OCI-LY3 (cell line): Measurements from ENCODE around the gene RAD21L1.

ENCODE experiments used
- H2AFZ ChIP-seq: fragments of 200-600, 300-600 bp; shearing (Covaris generic); 2 replicates; pipeline ENCODE4 v1.6.0; 2014; ENCODE audit warnings: antibody characterized with exemption, low read depth, low read length
- H3K27ac ChIP-seq: fragments of 200-600, 300-600 bp; sonication (generic); 2 replicates; pipeline ENCODE4 v1.5.1; 2014; ENCODE audit warnings: mild to moderate bottlenecking, low read length, moderate library complexity, mixed read lengths
- H3K27me3 ChIP-seq: fragments of 200-600, 300-600 bp; sonication (generic); 2 replicates; pipeline ENCODE4 v1.6.1; 2014; ENCODE audit warnings: low read depth, low read length, mixed read lengths
- H3K36me3 ChIP-seq: fragments of 200-600, 300-600 bp; sonication (generic); replicated peaks from 2 replicates; pipeline ENCODE3; 2014; ENCODE audit warnings: low read depth, low read length, mixed read lengths
- H3K4me1 ChIP-seq: fragments of 300-600, 200-600 bp; sonication (generic); 2 replicates; pipeline ENCODE4 v1.6.1; 2014; ENCODE audit warnings: low read length, mixed read lengths
- H3K4me2 ChIP-seq: fragments of 200-600, 300-600 bp; sonication (generic); 2 replicates; pipeline ENCODE4 v1.6.1; 2014; ENCODE audit warnings: low read length, mixed read lengths
- H3K4me3 ChIP-seq: fragments of 300-600, 200-600 bp; sonication (generic); 2 replicates; pipeline ENCODE4 v1.5.1; 2014; ENCODE audit warnings: antibody characterized with exemption, mild to moderate bottlenecking, low read length, moderate library complexity
- H3K79me2 ChIP-seq: fragments of 300-600, 200-600 bp; shearing (Covaris generic); 2 replicates; pipeline ENCODE4 v1.6.1; 2014; ENCODE audit warnings: mild to moderate bottlenecking, low read length, mixed read lengths
- H3K9ac ChIP-seq: fragments of 300-600, 200-600 bp; shearing (Covaris generic); 2 replicates; pipeline ENCODE4 v1.6.0; 2014; ENCODE audit warnings: mild to moderate bottlenecking, low read length, moderate library complexity
- H3K9me3 ChIP-seq: fragments of 200-600, 300-600 bp; shearing (Covaris generic); 2 replicates; pipeline ENCODE4 v1.6.1; 2014; ENCODE audit warnings: low read length, mixed read lengths; ENCODE audit not compliant: insufficient read depth
- H4K20me1 ChIP-seq: fragments of 200-600, 300-600 bp; sonication (generic); 2 replicates; pipeline ENCODE4 v1.6.1; 2016; ENCODE audit warnings: low read length, mixed read lengths; ENCODE audit not compliant: insufficient read depth
- EZH2phosphoT487 ChIP-seq: fragments of 200-600 bp; shearing (Covaris generic); IDR thresholded peaks from 2 replicates; pipeline ENCODE4 v1.6.1; 2018; ENCODE audit warnings: antibody characterized with exemption, mixed run types, low read depth
- TF ChIP-seq, protein P1 (sequence below): fragments of 200-600, 300-600 bp; sonication (generic); IDR thresholded peaks from 2 replicates; pipeline ENCODE4 v1.5.1; 2014; ENCODE audit warnings: antibody characterized with exemption, low read length, low read depth

Gene RAD21L1

GRCh38 chr20:1232286-1233111 lies 6.7 kb downstream of the RAD21L1 start:
- Histone ChIP-seq H2AFZ (no peak overlapping the region), H3K36me3 (no peaks in the 10 kb centered on the region)
- no peak for TF ChIP-seq EZH2phosphoT487
- TF ChIP-seq, protein P1, sequence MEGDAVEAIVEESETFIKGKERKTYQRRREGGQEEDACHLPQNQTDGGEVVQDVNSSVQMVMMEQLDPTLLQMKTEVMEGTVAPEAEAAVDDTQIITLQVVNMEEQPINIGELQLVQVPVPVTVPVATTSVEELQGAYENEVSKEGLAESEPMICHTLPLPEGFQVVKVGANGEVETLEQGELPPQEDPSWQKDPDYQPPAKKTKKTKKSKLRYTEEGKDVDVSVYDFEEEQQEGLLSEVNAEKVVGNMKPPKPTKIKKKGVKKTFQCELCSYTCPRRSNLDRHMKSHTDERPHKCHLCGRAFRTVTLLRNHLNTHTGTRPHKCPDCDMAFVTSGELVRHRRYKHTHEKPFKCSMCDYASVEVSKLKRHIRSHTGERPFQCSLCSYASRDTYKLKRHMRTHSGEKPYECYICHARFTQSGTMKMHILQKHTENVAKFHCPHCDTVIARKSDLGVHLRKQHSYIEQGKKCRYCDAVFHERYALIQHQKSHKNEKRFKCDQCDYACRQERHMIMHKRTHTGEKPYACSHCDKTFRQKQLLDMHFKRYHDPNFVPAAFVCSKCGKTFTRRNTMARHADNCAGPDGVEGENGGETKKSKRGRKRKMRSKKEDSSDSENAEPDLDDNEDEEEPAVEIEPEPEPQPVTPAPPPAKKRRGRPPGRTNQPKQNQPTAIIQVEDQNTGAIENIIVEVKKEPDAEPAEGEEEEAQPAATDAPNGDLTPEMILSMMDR = no peak

DNA sequence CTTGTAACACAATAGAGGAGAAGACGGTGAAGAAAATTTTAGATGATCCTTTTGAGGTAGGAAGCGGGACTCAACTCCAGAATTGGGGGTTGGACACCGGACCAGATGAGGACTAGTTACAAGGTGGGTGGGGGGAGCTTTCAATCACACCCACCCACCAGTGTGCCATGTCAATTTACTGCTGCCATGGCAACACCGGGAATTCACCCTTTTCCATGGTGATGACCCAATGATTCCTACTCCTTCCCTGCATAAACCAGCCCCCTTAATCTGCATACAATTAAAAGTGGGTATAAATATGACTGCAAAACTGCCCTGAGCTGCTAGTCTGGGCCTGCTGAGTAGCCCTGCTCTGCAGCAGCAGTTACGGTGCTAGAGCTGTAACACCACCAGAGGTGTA lies 14.7 kb downstream of the RAD21L1 start:
- TF ChIP-seq EZH2phosphoT487 = no peak
- TF ChIP-seq, protein P1 = no peak
- Histone ChIP-seq H3K4me1 (no peaks in the 10 kb centered on the region), H3K27ac (no peak overlapping the region)

More at GRCh38 chr20:1232286-1233111, 6.7 kb downstream of the RAD21L1 start:
- Histone ChIP-seq H3K9ac (no peak overlapping the region), H3K9me3 (no peaks in the 10 kb centered on the region), H4K20me1 (no peaks in the 10 kb centered on the region), H3K79me2 (no peaks in the 10 kb centered on the region), H3K4me2 (peak overlapping the region; percentile 28), H3K27ac (no peak overlapping the region), H3K27me3 (peaks cover 23% of the 10 kb centered on the region), H3K4me3 (no peak overlapping the region), H3K4me1 (peaks cover 20% of the 10 kb centered on the region)

GRCh38 chr20:1241456-1241855 lies 15.6 kb downstream of the RAD21L1 start:
- H3K36me3 ChIP-seq = no peaks in the 10 kb centered on the region
- no peaks in the 10 kb centered on the region for H4K20me1 ChIP-seq
- no peak overlapping the region for H3K4me2 ChIP-seq
- H3K9ac ChIP-seq = no peak overlapping the region
- H3K4me1 ChIP-seq = no peaks in the 10 kb centered on the region
- no peaks in the 10 kb centered on the region for H3K9me3 ChIP-seq
- no peaks in the 10 kb centered on the region for H3K79me2 ChIP-seq
- H3K27me3 ChIP-seq = peaks cover 18% of the 10 kb centered on the region
- H2AFZ ChIP-seq = no peak overlapping the region
- no peak overlapping the region for H3K27ac ChIP-seq
- TF ChIP-seq, protein P1 = no peak
- TF ChIP-seq EZH2phosphoT487 = no peak
- H3K4me3 ChIP-seq = no peak overlapping the region

More for the DNA sequence above, 14.7 kb downstream of the RAD21L1 start:
- no peaks in the 10 kb centered on the region for H3K9me3 ChIP-seq
- peaks cover 18% of the 10 kb centered on the region for H3K27me3 ChIP-seq
- no peaks in the 10 kb centered on the region for H3K36me3 ChIP-seq
- H3K4me3 ChIP-seq = no peak overlapping the region
- no peak overlapping the region for H3K9ac ChIP-seq
- no peak overlapping the region for H3K4me2 ChIP-seq
- no peaks in the 10 kb centered on the region for H3K79me2 ChIP-seq
- no peaks in the 10 kb centered on the region for H4K20me1 ChIP-seq
- no peak overlapping the region for H2AFZ ChIP-seq

DNA sequence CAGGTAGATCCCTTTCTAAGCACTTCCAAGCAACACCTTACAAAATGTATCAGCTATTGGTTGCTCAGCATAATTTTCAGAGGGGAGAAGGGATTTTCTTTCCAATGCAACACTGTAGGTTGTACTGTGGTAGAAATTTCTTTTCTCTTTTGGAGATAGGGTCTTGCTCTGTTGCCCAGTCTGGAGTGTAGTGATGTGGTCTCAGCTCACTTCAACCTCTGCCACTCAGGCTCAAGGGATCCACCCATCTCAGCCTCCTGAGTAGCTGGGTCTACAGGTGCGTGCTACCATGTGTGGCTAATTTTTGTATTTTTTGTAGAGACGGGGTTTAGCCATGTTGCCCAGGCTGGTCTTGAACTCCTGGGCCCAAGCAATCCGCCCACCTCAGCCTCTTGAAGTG lies 16.3 kb downstream of the RAD21L1 start:
- Histone ChIP-seq H3K36me3 (no peaks in the 10 kb centered on the region), H3K4me1 (no peaks in the 10 kb centered on the region), H2AFZ (no peak overlapping the region), H3K9ac (no peak overlapping the region), H3K79me2 (no peaks in the 10 kb centered on the region), H4K20me1 (no peaks in the 10 kb centered on the region), H3K9me3 (no peaks in the 10 kb centered on the region), H3K4me2 (no peak overlapping the region), H3K27ac (no peak overlapping the region), H3K27me3 (peaks cover 14% of the 10 kb centered on the region), H3K4me3 (no peak overlapping the region)
- no peak for TF ChIP-seq EZH2phosphoT487
- TF ChIP-seq, protein P1 = no peak
